Liver (tissue), 9 donors: Measurements from ENCODE around the gene MUC15. TPM values are rescaled to one million over a fixed set of nuclear protein-coding genes. Genes with fewer than 3 reads are reported as not detected.

ENCODE experiments used
- DNase-seq: peaks from one replicate; pipeline ENCODE4 v3.0.0-alpha.2; 2017; ENCODE audit warnings: low spot score
- H3K27ac ChIP-seq, 2 donors: one replicate each; pipeline ENCODE4 v1.7.0; 2013; ENCODE audit warnings: inconsistent platforms in 2 of 2, low read length in 2 of 2, control low read depth in 1 of 2, low read depth in 1 of 2, mild to moderate bottlenecking in 1 of 2
- H3K27me3 ChIP-seq, 4 donors: one replicate each; pipeline versions ENCODE4 v1.6.1 to v1.7.0; 2013; ENCODE audit warnings: low read length in 3 of 4, inconsistent platforms in 1 of 4, mild to moderate bottlenecking in 1 of 4, moderate library complexity in 1 of 4; ENCODE audit not compliant: control insufficient read depth in 4 of 4, insufficient read depth in 4 of 4
- H3K36me3 ChIP-seq, 4 donors: one replicate each; pipeline versions ENCODE4 v1.6.1 to v1.7.0; 2013; ENCODE audit warnings: low read length in 3 of 4, mild to moderate bottlenecking in 3 of 4, low read depth in 1 of 4, moderate library complexity in 1 of 4; ENCODE audit not compliant: control insufficient read depth in 4 of 4, insufficient read depth in 3 of 4
- H3K4me1 ChIP-seq, 4 donors: one replicate each; pipeline versions ENCODE4 v1.6.1 to v1.7.0; 2013; ENCODE audit warnings: low read length in 3 of 4, mild to moderate bottlenecking in 3 of 4, moderate library complexity in 1 of 4; ENCODE audit not compliant: control insufficient read depth in 4 of 4, insufficient read depth in 4 of 4
- H3K4me3 ChIP-seq, 3 donors: one replicate each; pipeline versions ENCODE4 v1.6.1 to v1.7.0; 2013; ENCODE audit warnings: low read length in 3 of 3, control low read depth in 1 of 3, low read depth in 1 of 3, mild to moderate bottlenecking in 1 of 3
- H3K9ac ChIP-seq, 2 donors: one replicate each; pipeline ENCODE4 v1.7.0; 2013; ENCODE audit warnings: low read length in 2 of 2, mild to moderate bottlenecking in 2 of 2, moderate library complexity in 2 of 2, control low read depth in 1 of 2, low read depth in 1 of 2
- H3K9me3 ChIP-seq, 4 donors: one replicate each; pipeline versions ENCODE4 v1.6.1 to v1.7.0; 2013; ENCODE audit warnings: low read length in 3 of 4; ENCODE audit not compliant: control insufficient read depth in 4 of 4
- FOXA1 ChIP-seq: IDR thresholded peaks from 2 replicates; pipeline ENCODE4 v1.6.1; 2016; ENCODE audit warnings: antibody characterized with exemption
- FOXA2 ChIP-seq: IDR thresholded peaks from 2 replicates; pipeline ENCODE4 v1.6.1; 2016; ENCODE audit warnings: antibody characterized with exemption
- HNF4G ChIP-seq: IDR thresholded peaks from 2 replicates; pipeline ENCODE4 v1.6.1; 2016; ENCODE audit warnings: antibody characterized with exemption
- WGBS: extraction: QIAGEN DNeasy Blood & Tissue Kit; methylation state at CpG from one replicate; pipeline ENCODE4 v1.1.7; 2013; 5-methylcytosine and 5-hydroxymethylcytosine counted together
- polyA plus RNA-seq, 2 donors: library from polyadenylated mRNA; stranded (reverse) in 1 of 2; unstranded in 1 of 2; fragments of 200-250 nt in 1 of 2; fragments of >200 nt in 1 of 2; fragmentation: Nextera tagmentation in 1 of 2; extraction: Ambion mirVana in 1 of 2; gene quantifications; one replicate each; pipeline versions ENCODE4 v1.2.1 to v1.2.3, GENCODE V29; 2013 to 2015
- total RNA-seq, 2 donors: library from RNA; depleted of rRNA; stranded (reverse); fragments of >200 nt; gene quantifications; one replicate each; pipeline ENCODE4 v1.2.3, GENCODE V29; 2014
- TF ChIP-seq, protein P1 (sequence below): IDR thresholded peaks from 2 replicates; pipeline ENCODE4 v1.6.1; 2016; ENCODE audit warnings: antibody characterized with exemption
- TF ChIP-seq, protein P2 (sequence below): IDR thresholded peaks from 2 replicates; pipeline ENCODE4 v1.6.1; 2016; ENCODE audit warnings: antibody characterized with exemption, mild to moderate bottlenecking
- TF ChIP-seq, protein P3 (sequence below): IDR thresholded peaks from 2 replicates; pipeline ENCODE4 v1.6.1; 2016; ENCODE audit warnings: antibody characterized with exemption
- TF ChIP-seq, protein P4 (sequence below): IDR thresholded peaks from 2 replicates; pipeline ENCODE4 v1.6.1; 2016; ENCODE audit warnings: antibody characterized with exemption
- TF ChIP-seq, protein P5 (sequence below): fragments of 150-350 bp; IDR thresholded peaks from 2 replicates; pipeline ENCODE4 v1.5.1; 2017; ENCODE audit warnings: improper control_type of control experiment, low read depth, low read length; ENCODE audit not compliant: missing input control
- donor health status: healthy.
- donor health status: healthy.
- donor health status: healthy.
- donor health status: healthy.
- donor health status: healthy.

Gene MUC15
- total and polyA plus RNA-seq, 4 donors = not detected

DNA sequence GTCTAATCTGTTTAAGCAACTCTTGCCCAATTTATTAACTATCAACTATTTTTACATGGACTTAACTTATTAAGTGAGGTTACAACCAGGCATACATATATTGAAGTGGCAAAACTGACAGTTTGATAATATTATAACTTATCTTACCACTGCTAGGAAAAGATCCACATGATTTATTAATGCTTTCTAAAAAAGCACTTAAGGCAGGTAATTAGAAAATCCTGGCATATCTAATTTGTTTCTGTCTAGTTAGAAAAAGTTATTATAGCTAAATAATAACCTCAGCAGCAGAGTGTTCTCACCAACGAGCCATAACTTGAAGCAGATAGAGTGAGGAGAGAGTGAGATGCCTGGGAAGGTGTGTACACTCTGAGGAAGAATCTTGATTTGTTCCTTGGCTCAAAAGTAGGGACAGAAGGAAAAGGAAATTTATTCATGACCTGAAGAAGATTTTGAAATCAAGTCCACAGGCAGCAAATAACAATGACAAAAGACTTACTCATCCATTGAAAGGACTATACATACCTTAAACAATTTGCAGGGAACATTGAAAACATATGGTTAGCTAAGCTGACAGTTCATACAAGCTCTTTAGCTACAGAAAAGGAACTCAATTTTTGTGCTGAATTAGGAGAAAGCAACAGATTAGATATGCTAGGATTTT, 7.1 kb upstream of the MUC15 start:
- DNase-seq = no peak
- TF ChIP-seq, protein P1, sequence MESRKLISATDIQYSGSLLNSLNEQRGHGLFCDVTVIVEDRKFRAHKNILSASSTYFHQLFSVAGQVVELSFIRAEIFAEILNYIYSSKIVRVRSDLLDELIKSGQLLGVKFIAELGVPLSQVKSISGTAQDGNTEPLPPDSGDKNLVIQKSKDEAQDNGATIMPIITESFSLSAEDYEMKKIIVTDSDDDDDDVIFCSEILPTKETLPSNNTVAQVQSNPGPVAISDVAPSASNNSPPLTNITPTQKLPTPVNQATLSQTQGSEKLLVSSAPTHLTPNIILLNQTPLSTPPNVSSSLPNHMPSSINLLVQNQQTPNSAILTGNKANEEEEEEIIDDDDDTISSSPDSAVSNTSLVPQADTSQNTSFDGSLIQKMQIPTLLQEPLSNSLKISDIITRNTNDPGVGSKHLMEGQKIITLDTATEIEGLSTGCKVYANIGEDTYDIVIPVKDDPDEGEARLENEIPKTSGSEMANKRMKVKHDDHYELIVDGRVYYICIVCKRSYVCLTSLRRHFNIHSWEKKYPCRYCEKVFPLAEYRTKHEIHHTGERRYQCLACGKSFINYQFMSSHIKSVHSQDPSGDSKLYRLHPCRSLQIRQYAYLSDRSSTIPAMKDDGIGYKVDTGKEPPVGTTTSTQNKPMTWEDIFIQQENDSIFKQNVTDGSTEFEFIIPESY = no peak
- TF ChIP-seq, protein P2, sequence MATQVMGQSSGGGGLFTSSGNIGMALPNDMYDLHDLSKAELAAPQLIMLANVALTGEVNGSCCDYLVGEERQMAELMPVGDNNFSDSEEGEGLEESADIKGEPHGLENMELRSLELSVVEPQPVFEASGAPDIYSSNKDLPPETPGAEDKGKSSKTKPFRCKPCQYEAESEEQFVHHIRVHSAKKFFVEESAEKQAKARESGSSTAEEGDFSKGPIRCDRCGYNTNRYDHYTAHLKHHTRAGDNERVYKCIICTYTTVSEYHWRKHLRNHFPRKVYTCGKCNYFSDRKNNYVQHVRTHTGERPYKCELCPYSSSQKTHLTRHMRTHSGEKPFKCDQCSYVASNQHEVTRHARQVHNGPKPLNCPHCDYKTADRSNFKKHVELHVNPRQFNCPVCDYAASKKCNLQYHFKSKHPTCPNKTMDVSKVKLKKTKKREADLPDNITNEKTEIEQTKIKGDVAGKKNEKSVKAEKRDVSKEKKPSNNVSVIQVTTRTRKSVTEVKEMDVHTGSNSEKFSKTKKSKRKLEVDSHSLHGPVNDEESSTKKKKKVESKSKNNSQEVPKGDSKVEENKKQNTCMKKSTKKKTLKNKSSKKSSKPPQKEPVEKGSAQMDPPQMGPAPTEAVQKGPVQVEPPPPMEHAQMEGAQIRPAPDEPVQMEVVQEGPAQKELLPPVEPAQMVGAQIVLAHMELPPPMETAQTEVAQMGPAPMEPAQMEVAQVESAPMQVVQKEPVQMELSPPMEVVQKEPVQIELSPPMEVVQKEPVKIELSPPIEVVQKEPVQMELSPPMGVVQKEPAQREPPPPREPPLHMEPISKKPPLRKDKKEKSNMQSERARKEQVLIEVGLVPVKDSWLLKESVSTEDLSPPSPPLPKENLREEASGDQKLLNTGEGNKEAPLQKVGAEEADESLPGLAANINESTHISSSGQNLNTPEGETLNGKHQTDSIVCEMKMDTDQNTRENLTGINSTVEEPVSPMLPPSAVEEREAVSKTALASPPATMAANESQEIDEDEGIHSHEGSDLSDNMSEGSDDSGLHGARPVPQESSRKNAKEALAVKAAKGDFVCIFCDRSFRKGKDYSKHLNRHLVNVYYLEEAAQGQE = no peak
- TF ChIP-seq FOXA2 = no peak
- TF ChIP-seq, protein P3, sequence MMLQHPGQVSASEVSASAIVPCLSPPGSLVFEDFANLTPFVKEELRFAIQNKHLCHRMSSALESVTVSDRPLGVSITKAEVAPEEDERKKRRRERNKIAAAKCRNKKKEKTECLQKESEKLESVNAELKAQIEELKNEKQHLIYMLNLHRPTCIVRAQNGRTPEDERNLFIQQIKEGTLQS = no peak
- H3K4me3 ChIP-seq = no peak overlapping the region
- no peaks in the 10 kb centered on the region for H3K4me1 ChIP-seq
- no peaks in the 10 kb centered on the region for H3K36me3 ChIP-seq
- H3K27ac ChIP-seq = no peak overlapping the region
- H3K27me3 ChIP-seq = peaks cover 0 to 3% (median 0%) of the 10 kb centered on the region in 4 donors
- H3K9me3 ChIP-seq = no peaks in the 10 kb centered on the region
- WGBS = 51% methylated on average over 1 of the region's 1 CpG
- no peak overlapping the region for H3K9ac ChIP-seq

DNA sequence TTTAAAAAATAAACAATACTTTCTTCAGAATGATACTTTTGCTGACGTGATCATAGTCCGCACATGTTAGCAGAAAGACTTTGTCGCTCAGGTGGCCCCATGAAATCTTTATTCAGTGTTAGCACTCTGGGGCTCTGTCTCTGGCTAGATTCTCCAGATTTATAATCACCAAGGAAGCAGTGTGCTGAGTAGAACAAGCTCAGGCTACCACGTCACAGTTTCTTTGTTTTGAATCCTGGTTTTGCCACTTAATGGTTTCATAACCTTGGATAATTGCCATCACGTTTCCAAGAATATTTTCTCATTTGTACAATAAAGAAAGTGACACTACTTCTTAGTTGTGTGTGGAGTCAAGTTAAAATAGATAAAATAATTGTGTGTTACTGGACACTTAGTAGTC, 3.9 kb upstream of the MUC15 start:
- no peak for DNase-seq
- no peaks in the 10 kb centered on the region for H3K9me3 ChIP-seq
- no peaks in the 10 kb centered on the region for H3K36me3 ChIP-seq
- no peak overlapping the region for H3K9ac ChIP-seq
- H3K4me1 ChIP-seq = no peaks in the 10 kb centered on the region
- H3K4me3 ChIP-seq = no peak overlapping the region
- no peaks in the 10 kb centered on the region for H3K27me3 ChIP-seq
- H3K27ac ChIP-seq = no peak overlapping the region
- TF ChIP-seq FOXA1 = no peak
- 78% methylated on average over 5 of the region's 5 CpGs for WGBS

DNA sequence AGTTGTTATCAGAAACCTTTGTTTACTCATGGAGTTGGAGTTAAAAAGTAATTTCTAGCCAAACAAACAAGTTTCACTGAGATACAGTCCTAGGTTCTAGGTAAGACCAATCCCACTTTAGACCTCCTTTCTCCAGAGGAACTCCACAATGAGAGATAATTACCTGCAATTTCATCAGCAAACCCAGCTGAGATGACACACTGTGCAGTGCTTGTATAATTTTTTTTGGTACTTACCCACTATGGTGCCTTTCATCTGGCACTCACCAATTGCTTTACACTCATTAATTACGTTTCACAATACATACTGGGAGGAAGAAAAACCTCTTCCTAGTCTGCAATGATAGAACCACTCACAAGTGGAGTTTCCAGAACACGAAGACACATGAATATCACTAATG, 1.8 kb upstream of the MUC15 start:
- no peak for DNase-seq
- peaks cover 0 to 2% (median 0%) of the 10 kb centered on the region in 4 donors for H3K27me3 ChIP-seq
- no peaks in the 10 kb centered on the region for H3K36me3 ChIP-seq
- TF ChIP-seq HNF4G = no peak
- TF ChIP-seq, protein P1 = no peak
- TF ChIP-seq, protein P4, sequence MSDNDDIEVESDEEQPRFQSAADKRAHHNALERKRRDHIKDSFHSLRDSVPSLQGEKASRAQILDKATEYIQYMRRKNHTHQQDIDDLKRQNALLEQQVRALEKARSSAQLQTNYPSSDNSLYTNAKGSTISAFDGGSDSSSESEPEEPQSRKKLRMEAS = no peak
- TF ChIP-seq FOXA2 = no peak
- TF ChIP-seq, protein P5, sequence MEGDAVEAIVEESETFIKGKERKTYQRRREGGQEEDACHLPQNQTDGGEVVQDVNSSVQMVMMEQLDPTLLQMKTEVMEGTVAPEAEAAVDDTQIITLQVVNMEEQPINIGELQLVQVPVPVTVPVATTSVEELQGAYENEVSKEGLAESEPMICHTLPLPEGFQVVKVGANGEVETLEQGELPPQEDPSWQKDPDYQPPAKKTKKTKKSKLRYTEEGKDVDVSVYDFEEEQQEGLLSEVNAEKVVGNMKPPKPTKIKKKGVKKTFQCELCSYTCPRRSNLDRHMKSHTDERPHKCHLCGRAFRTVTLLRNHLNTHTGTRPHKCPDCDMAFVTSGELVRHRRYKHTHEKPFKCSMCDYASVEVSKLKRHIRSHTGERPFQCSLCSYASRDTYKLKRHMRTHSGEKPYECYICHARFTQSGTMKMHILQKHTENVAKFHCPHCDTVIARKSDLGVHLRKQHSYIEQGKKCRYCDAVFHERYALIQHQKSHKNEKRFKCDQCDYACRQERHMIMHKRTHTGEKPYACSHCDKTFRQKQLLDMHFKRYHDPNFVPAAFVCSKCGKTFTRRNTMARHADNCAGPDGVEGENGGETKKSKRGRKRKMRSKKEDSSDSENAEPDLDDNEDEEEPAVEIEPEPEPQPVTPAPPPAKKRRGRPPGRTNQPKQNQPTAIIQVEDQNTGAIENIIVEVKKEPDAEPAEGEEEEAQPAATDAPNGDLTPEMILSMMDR = no peak
- H3K9me3 ChIP-seq = no peaks in the 10 kb centered on the region
- no peak overlapping the region for H3K4me3 ChIP-seq
- 72% methylated on average over 2 of the region's 2 CpGs for WGBS
- no peak overlapping the region for H3K27ac ChIP-seq
- H3K9ac ChIP-seq = no peak overlapping the region
- H3K4me1 ChIP-seq = no peaks in the 10 kb centered on the region
